PFSK-1 (cell line): ENCODE results near the gene SYDE1.

ENCODE experiments used
- FOXP2 ChIP-seq: optimal IDR thresholded peaks from 2 replicates; pipeline ENCODE3; 2011; ENCODE audit warnings: borderline replicate concordance, control low read depth, inconsistent platforms; ENCODE audit not compliant: insufficient read depth; ENCODE audit errors: extremely low read length, extremely low read depth
- POLR2AphosphoS5 ChIP-seq: IDR thresholded peaks from 2 replicates; pipeline ENCODE4 v1.6.1; 2012; ENCODE audit warnings: low read depth, mild to moderate bottlenecking, control low read depth, low read length, moderate library complexity
- REST ChIP-seq, 2 experiments: IDR thresholded peaks; 2 replicates each; pipeline versions ENCODE4 v1.6.1 to v1.8.0; 2011 to 2012; ENCODE audit warnings: low read depth in 2 of 2, low read length in 2 of 2, control low read depth in 1 of 2, inconsistent platforms in 1 of 2, mild to moderate bottlenecking in 1 of 2, moderate library complexity in 1 of 2; ENCODE audit not compliant: insufficient read depth in 1 of 2
- SIN3A ChIP-seq: IDR thresholded peaks from 2 replicates; pipeline ENCODE4 v1.6.1; 2012; ENCODE audit warnings: mild to moderate bottlenecking, low read length, moderate library complexity, borderline replicate concordance; ENCODE audit not compliant: insufficient read depth
- TAF1 ChIP-seq: IDR thresholded peaks from 2 replicates; pipeline ENCODE4 v1.6.1; 2012; ENCODE audit warnings: low read length, control low read depth, borderline replicate concordance; ENCODE audit not compliant: insufficient read depth

Gene SYDE1

GRCh38 chr19:15154002-15154612 lies 46.9 kb downstream of the SYDE1 start:
- TF ChIP-seq REST (IDR thresholded peaks at IDR 0.05; ENCODE audit: insufficient read depth in 1 of 2, low read depth in 2 of 2, low read length in 2 of 2) (no peak), POLR2AphosphoS5 (no peak), TAF1 (no peak), FOXP2 (no peak), SIN3A (no peak)

GRCh38 chr19:15155296-15155695 lies 48.1 kb downstream of the SYDE1 start:
- no peak for TF ChIP-seq REST (IDR thresholded peaks at IDR 0.05; ENCODE audit: insufficient read depth in 1 of 2, low read depth in 2 of 2, low read length in 2 of 2)
- no peak for TF ChIP-seq POLR2AphosphoS5
- no peak for TF ChIP-seq TAF1

- no peak for TF ChIP-seq TAF1
- no peak for TF ChIP-seq POLR2AphosphoS5
- no peak for TF ChIP-seq REST (IDR thresholded peaks at IDR 0.05; ENCODE audit: insufficient read depth in 1 of 2, low read depth in 2 of 2, low read length in 2 of 2)
- TF ChIP-seq SIN3A = no peak
- no peak for TF ChIP-seq FOXP2
Observed at GRCh38 chr19:15156391-15156790, 49.2 kb downstream of the SYDE1 start.

GRCh38 chr19:15159251-15159650 lies 52.0 kb downstream of the SYDE1 start:
- TF ChIP-seq FOXP2 (no peak), SIN3A (no peak), TAF1 (no peak), POLR2AphosphoS5 (no peak), REST (IDR thresholded peaks at IDR 0.05; ENCODE audit: insufficient read depth in 1 of 2, low read depth in 2 of 2, low read length in 2 of 2) (no peak)
